Smooth muscle cell (in vitro differentiated cells): ENCODE measurements around the gene FMC1. TPM values are rescaled to one million over a fixed set of nuclear protein-coding genes. Genes with fewer than 3 reads are reported as not detected.

ENCODE experiments used
- DNase-seq: peaks from one replicate; lab custom pipeline; 2025; ENCODE audit not compliant: unreplicated experiment; lab: John Stamatoyannopoulos, UW
- H2AFZ ChIP-seq: fragments of 200-600 bp; sonication (generic); 2 replicates; pipeline ENCODE4 v1.6.0; 2016; ENCODE audit warnings: antibody characterized with exemption, low read depth, mild to moderate bottlenecking
- H3F3A ChIP-seq: fragments of 200-600 bp; sonication (generic); 2 replicates; pipeline ENCODE4 v1.6.0; 2017; ENCODE audit warnings: antibody characterized with exemption, low read depth
- H3K27ac ChIP-seq: fragments of 200-600 bp; sonication (generic); 2 replicates; pipeline ENCODE4 v1.5.1; 2016; ENCODE audit warnings: low read depth, mild to moderate bottlenecking
- H3K27me3 ChIP-seq: fragments of 200-600 bp; sonication (generic); 2 replicates; pipeline ENCODE4 v1.6.1; 2016; ENCODE audit warnings: low read depth, mild to moderate bottlenecking
- H3K36me3 ChIP-seq: fragments of 200-600 bp; sonication (generic); 2 replicates; pipeline ENCODE4 v1.5.1; 2016; ENCODE audit warnings: low read depth
- H3K4me1 ChIP-seq: fragments of 200-600 bp; sonication (generic); 2 replicates; pipeline ENCODE4 v1.5.1; 2016; ENCODE audit warnings: low read depth
- H3K4me2 ChIP-seq: fragments of 200-600 bp; sonication (generic); 2 replicates; pipeline ENCODE4 v1.6.0; 2016; ENCODE audit warnings: mild to moderate bottlenecking
- H3K4me3 ChIP-seq: fragments of 200-600 bp; sonication (generic); 2 replicates; pipeline ENCODE4 v1.5.1; 2016; ENCODE audit warnings: mild to moderate bottlenecking
- H3K79me2 ChIP-seq: fragments of 200-600 bp; sonication (generic); 2 replicates; pipeline ENCODE4 v1.6.0; 2016; ENCODE audit warnings: low read depth, mild to moderate bottlenecking
- H3K9ac ChIP-seq: fragments of 200-600 bp; sonication (generic); 2 replicates; pipeline ENCODE4 v1.6.0; 2016; ENCODE audit warnings: low read depth
- H3K9me3 ChIP-seq: fragments of 200-600 bp; sonication (generic); replicated peaks from 2 replicates; pipeline ENCODE4 v1.5.1; 2016; ENCODE audit warnings: low read depth
- H4K20me1 ChIP-seq: fragments of 200-600 bp; sonication (generic); 2 replicates; pipeline ENCODE4 v1.6.0; 2016; ENCODE audit warnings: low read depth
- CTCF ChIP-seq: fragments of 200-600 bp; sonication (generic); IDR thresholded peaks from 2 replicates; pipeline ENCODE4 v1.5.1; 2017; ENCODE audit warnings: borderline replicate concordance, mild to moderate bottlenecking, antibody characterized with exemption; ENCODE audit not compliant: insufficient read depth, poor library complexity, severe bottlenecking
- WGBS: methylation state at CpG from one replicate; pipeline ENCODE4 v1.1.7; 2016; ENCODE audit warnings: low lambda C conversion rate; 5-methylcytosine and 5-hydroxymethylcytosine counted together
- polyA plus RNA-seq: library from polyadenylated mRNA; unstranded; fragments of >200 nt; fragmentation: Nextera tagmentation; extraction: Ambion mirVana; gene quantifications from 2 replicates; pipeline ENCODE4 v1.2.1, GENCODE V29; 2016
- total RNA-seq: library from RNA; depleted of rRNA; stranded (reverse); fragments of >200 nt; gene quantifications from 2 replicates; pipeline ENCODE4 v1.2.3, GENCODE V29; 2014

The FMC1 gene
- total and polyA plus RNA-seq, 2 experiments from 2014 or later, result 4.8 to 16.1 TPM

GRCh38 chr7:139328375-139328774 is 12.8 kb upstream of the FMC1 start:
- H3K27me3 ChIP-seq, result no peaks in the 10 kb centered on the region
- no peaks in the 10 kb centered on the region for H3K9me3 ChIP-seq
- H3K4me2 ChIP-seq, result no peak overlapping the region
- H3K36me3 ChIP-seq, result no peaks in the 10 kb centered on the region
- no peak overlapping the region for H3K27ac ChIP-seq
- no peaks in the 10 kb centered on the region for H3K79me2 ChIP-seq
- WGBS, result 62% methylated on average over 2 of the region's 2 CpGs
- no peaks in the 10 kb centered on the region for H3F3A ChIP-seq
- no peaks in the 10 kb centered on the region for H3K4me1 ChIP-seq
- H3K9ac ChIP-seq, result no peak overlapping the region
- no peak for DNase-seq
- no peak overlapping the region for H3K4me3 ChIP-seq
- no peak overlapping the region for H2AFZ ChIP-seq
- no peak for TF ChIP-seq CTCF
- no peaks in the 10 kb centered on the region for H4K20me1 ChIP-seq

GRCh38 chr7:139329119-139329518 is 12.0 kb upstream of the FMC1 start:
- Histone ChIP-seq H3K4me1 (no peaks in the 10 kb centered on the region), H3K27me3 (no peaks in the 10 kb centered on the region), H3K4me3 (no peak overlapping the region), H3F3A (no peaks in the 10 kb centered on the region), H3K36me3 (no peaks in the 10 kb centered on the region), H3K27ac (no peak overlapping the region), H3K9ac (no peak overlapping the region), H3K4me2 (no peak overlapping the region), H3K9me3 (no peaks in the 10 kb centered on the region), H4K20me1 (no peaks in the 10 kb centered on the region), H3K79me2 (no peaks in the 10 kb centered on the region), H2AFZ (no peak overlapping the region)
- no peak for TF ChIP-seq CTCF
- 90% methylated on average over 2 of the region's 2 CpGs for WGBS
- DNase-seq, result no peak

- Histone ChIP-seq H3K27ac (no peak overlapping the region), H3K79me2 (no peaks in the 10 kb centered on the region), H3K36me3 (no peaks in the 10 kb centered on the region), H3F3A (no peaks in the 10 kb centered on the region), H3K4me2 (no peak overlapping the region), H3K27me3 (no peaks in the 10 kb centered on the region), H3K9me3 (no peaks in the 10 kb centered on the region), H4K20me1 (no peaks in the 10 kb centered on the region), H3K4me1 (no peaks in the 10 kb centered on the region), H2AFZ (no peak overlapping the region), H3K4me3 (no peak overlapping the region), H3K9ac (no peak overlapping the region)
- TF ChIP-seq CTCF, result no peak
- WGBS, result 93% methylated on average over 3 of the region's 3 CpGs
- no peak for DNase-seq
Measured at GRCh38 chr7:139330333-139331030, 10.7 kb upstream of the FMC1 start.
